GM19193 (cell line): ENCODE results near the gene PRR5L.

Experiments used
- POLR2A ChIP-seq: IDR thresholded peaks from 4 replicates; pipeline ENCODE4 v1.6.1; 2011; ENCODE audit not compliant: insufficient read depth, insufficient read length; ENCODE audit errors: extremely low read depth

The PRR5L gene

GRCh38 chr11:36295926-36296325 lies at the start of gene PRR5L:
PRR5L (plus strand) TSS chr11:36296288; CDS start chr11:36401122, 104,834 bp downstream.
- TF ChIP-seq POLR2A, result no peak

- no peak for TF ChIP-seq POLR2A
These were observed 48.6 kb upstream of the PRR5L start for GRCh38 chr11:36247493-36247892.

- TF ChIP-seq POLR2A, result no peak
These were observed 47.7 kb upstream of the PRR5L start for GRCh38 chr11:36248436-36248835.

- TF ChIP-seq POLR2A, result no peak
These were observed 46.8 kb upstream of the PRR5L start for GRCh38 chr11:36249246-36249645.

- TF ChIP-seq POLR2A, result no peak
These were observed 44.3 kb upstream of the PRR5L start for GRCh38 chr11:36251823-36252222.

GRCh38 chr11:36253238-36253637 lies 42.9 kb upstream of the PRR5L start:
- no peak for TF ChIP-seq POLR2A

- TF ChIP-seq POLR2A, result no peak
These were observed 41.4 kb upstream of the PRR5L start for GRCh38 chr11:36254713-36255112.

- TF ChIP-seq POLR2A, result no peak
These were observed 38.7 kb upstream of the PRR5L start for GRCh38 chr11:36257351-36257750.

GRCh38 chr11:36258730-36259360 lies 37.2 kb upstream of the PRR5L start:
- TF ChIP-seq POLR2A, result no peak

- no peak for TF ChIP-seq POLR2A
These were observed 35.0 kb upstream of the PRR5L start for GRCh38 chr11:36261094-36261493.

GRCh38 chr11:36264011-36264972 lies 31.8 kb upstream of the PRR5L start:
- TF ChIP-seq POLR2A, result no peak

GRCh38 chr11:36264973-36265344 lies 31.1 kb upstream of the PRR5L start:
- no peak for TF ChIP-seq POLR2A

- no peak for TF ChIP-seq POLR2A
These were observed 30.1 kb upstream of the PRR5L start for GRCh38 chr11:36265793-36266628.

GRCh38 chr11:36266767-36267166 lies 29.3 kb upstream of the PRR5L start:
- TF ChIP-seq POLR2A, result no peak
